Erythroblast (primary cell): ENCODE data around the gene SLC17A5.

Experiments
- GATA1 ChIP-seq: IDR thresholded peaks from 2 replicates; pipeline ENCODE4 v1.6.1; 2011; ENCODE audit warnings: low read depth, mild to moderate bottlenecking, control low read depth, low read length, moderate library complexity
- POLR2A ChIP-seq: IDR thresholded peaks from 2 replicates; pipeline ENCODE4 v1.6.1; 2011; ENCODE audit warnings: mild to moderate bottlenecking, low read length

- TF ChIP-seq POLR2A (no peak), GATA1 (no peak)
These were observed 84.7 kb downstream of the SLC17A5 start for GRCh38 chr6:73569121-73569520.
